ENCODE data around the gene ZFP62.

GRCh38 chr5:180837478-180837877 is 23.6 kb downstream of the ZFP62 start:
- no peak for TF ChIP-seq CTCF (IDR thresholded peaks at IDR 0.05)
- no peak for TF ChIP-seq POLR2A (IDR thresholded peaks at IDR 0.05)
- no peak for TF ChIP-seq POLR2AphosphoS5 (IDR thresholded peaks at IDR 0.05)

Measured in sigmoid colon (tissue), 4 donors.